H1 (cell line): ENCODE measurements around the gene BAIAP2. TPM values are rescaled to one million over a fixed set of nuclear protein-coding genes. Genes with fewer than 3 reads are reported as not detected.

Experiments used
- CBX8 ChIP-seq: fragments of 300-800, 300-1000 bp; sonication (generic); IDR thresholded peaks from 2 replicates; pipeline ENCODE4 v1.7.1; 2016; ENCODE audit warnings: low read depth, low read length, borderline replicate concordance
- CHD1 ChIP-seq: IDR thresholded peaks from 2 replicates; pipeline ENCODE4 v1.6.1; 2012; ENCODE audit warnings: low read depth, low read length, improper control_type of control experiment
- CHD7 ChIP-seq: fragments of 300-600 bp; sonication (generic); IDR thresholded peaks from 2 replicates; pipeline ENCODE4 v1.7.1; 2012; ENCODE audit warnings: low read length, moderate library complexity, mild to moderate bottlenecking, inconsistent platforms; ENCODE audit not compliant: insufficient replicate concordance
- CREB1 ChIP-seq: IDR thresholded peaks from 2 replicates; pipeline ENCODE4 v1.6.1; 2012; ENCODE audit warnings: inconsistent platforms
- POU5F1 ChIP-seq: IDR thresholded peaks from 2 replicates; pipeline ENCODE4 v1.6.1; 2011; ENCODE audit warnings: low read depth, mild to moderate bottlenecking, low read length, moderate library complexity
- SIN3A ChIP-seq, 2 experiments: IDR thresholded peaks in 1 of 2; conservative IDR thresholded peaks in 1 of 2; 2 replicates each; pipeline ENCODE4 v1.6.1; 2011 to 2012; ENCODE audit warnings: low read length in 2 of 2, improper control_type of control experiment in 1 of 2, low read depth in 1 of 2, mild to moderate bottlenecking in 1 of 2
- USF2 ChIP-seq: IDR thresholded peaks from 2 replicates; pipeline ENCODE4 v1.6.1; 2011; ENCODE audit warnings: low read length, improper control_type of control experiment
- polyA plus RNA-seq, 7 experiments: library from polyadenylated mRNA; depleted of rRNA in 3 of 7; stranded (reverse) in 5 of 7; unstranded in 2 of 7; fragments of >200 nt in 5 of 7; fragments of 200-250 nt in 2 of 7; gene quantifications; 1 replicate in 5 of 7; 2 replicates in 1 of 7; 4 replicates in 1 of 7; pipeline versions ENCODE4 v1.2.1 to v1.2.3, GENCODE V29; 2011 to 2013; ENCODE audit warnings: missing spikeins in 2 of 7, mixed read lengths in 2 of 7
- total RNA-seq: library from RNA; stranded (reverse); fragmentation: NEBNext Ultra II Directional; extraction: Animal tissue kit (Norgen Biotek cat#: 25700); gene quantifications from 2 replicates; pipeline ENCODE4 v1.2.1, GENCODE V29; 2021

Gene BAIAP2
- total and polyA plus RNA-seq, 2 of the 8 experiments (the other 6 are each of a cell fraction or from before 2014, with no cell fraction given): 10.0 to 22.8 TPM

- no peak for TF ChIP-seq CHD7
- no peak for TF ChIP-seq USF2
- TF ChIP-seq CREB1: no peak
- TF ChIP-seq CBX8: no peak
- TF ChIP-seq POU5F1: no peak
- TF ChIP-seq CHD1: no peak
- no peak for TF ChIP-seq SIN3A (conservative IDR thresholded peaks at IDR 0.05 in 1 of 2, IDR thresholded peaks at IDR 0.05 in 1 of 2; ENCODE audit: low read depth in 1 of 2, low read length in 2 of 2)
Measured at GRCh38 chr17:81085420-81085911, 50.5 kb downstream of the BAIAP2 start (continued).
